Measurements from ENCODE around the gene NEDD8. TPM values are rescaled to one million over a fixed set of nuclear protein-coding genes. Genes with fewer than 3 reads are reported as not detected.
A peak's percentile ranks its signal among the peaks of the same experiment; 100 is the strongest.
"Not testable (repeated sequence)": the region's sequence is repeated elsewhere in the genome, so short reads cannot be mapped to it uniquely, and the experiment has no call there.

The NEDD8 gene
- total RNA-seq, 1 experiment from 2014 or later: 214 TPM

- no peak overlapping the region for H3K56ac ChIP-seq (ENCODE audit: insufficient read length, low read depth, low read length)
- H3K23ac ChIP-seq (ENCODE audit: insufficient read length, low read depth, low read length): no peak overlapping the region
- no peaks in the 10 kb centered on the region for H3K9me3 ChIP-seq (ENCODE audit: control insufficient read depth, low read depth, low read length)
- DNase-seq: no peak
- H3K27me3 ChIP-seq (ENCODE audit: insufficient read depth, low read length): no peaks in the 10 kb centered on the region
- no peaks in the 10 kb centered on the region for H3K4me1 ChIP-seq (ENCODE audit: insufficient read depth, low read length)
- no peaks in the 10 kb centered on the region for H4K20me1 ChIP-seq (ENCODE audit: control insufficient read depth, insufficient read depth, insufficient read length)
- no peak overlapping the region for H2BK12ac ChIP-seq (ENCODE audit: insufficient read length, low read depth, low read length)
- H3K23me2 ChIP-seq (ENCODE audit: insufficient read length, low read depth, low read length, poor library complexity, severe bottlenecking): no peaks in the 10 kb centered on the region
- H2BK120ac ChIP-seq (ENCODE audit: low read depth, low read length, poor library complexity, severe bottlenecking): no peak overlapping the region
- no peak overlapping the region for H4K8ac ChIP-seq (replicated peaks; ENCODE audit: insufficient read length, low read depth, low read length)
- H3K9me3 Mint-ChIP-seq: no peaks in the 10 kb centered on the region
- peaks cover 5% of the 10 kb centered on the region; the same call in 1 of the 2 replicates for H3K79me2 ChIP-seq (ENCODE audit: insufficient read depth, low read length)
- H3K4me1 Mint-ChIP-seq: no peaks in the 10 kb centered on the region
- H3T11ph ChIP-seq (ENCODE audit: low read length): no peak overlapping the region
- no peak overlapping the region for H3K18ac ChIP-seq (ENCODE audit: insufficient read length, low read depth, low read length)
- no peak overlapping the region for H2AFZ ChIP-seq (ENCODE audit: low read length)
- peaks cover 15% of the 10 kb centered on the region for H3K79me1 ChIP-seq (ENCODE audit: insufficient read depth, low read depth, low read length, poor library complexity, severe bottlenecking)
- H3K36me3 Mint-ChIP-seq (ENCODE audit: insufficient read depth in 1 of 3, low read depth in 3 of 3): peaks cover 7 to 24% (median 18%) of the 10 kb centered on the region in 3 experiments; a peak in 6 of 7 replicates
- H2BK15ac ChIP-seq (ENCODE audit: low read depth, low read length): no peak overlapping the region
- no peak overlapping the region for H3K14ac ChIP-seq (ENCODE audit: insufficient read depth, low read length)
- H3K9ac ChIP-seq (ENCODE audit: extremely low read depth, insufficient read length, low read length): no peak overlapping the region
- no CpG with 5 or more reads among the region's 7 CpGs for WGBS (ENCODE audit: extremely low coverage, insufficient read length, low lambda C conversion rate)
- H2BK5ac ChIP-seq (ENCODE audit: insufficient read length, low read length): no peak overlapping the region
- H3K27ac ChIP-seq (ENCODE audit: insufficient read length, low read depth, low read length): no peak overlapping the region
- TF ChIP-seq, protein P1, sequence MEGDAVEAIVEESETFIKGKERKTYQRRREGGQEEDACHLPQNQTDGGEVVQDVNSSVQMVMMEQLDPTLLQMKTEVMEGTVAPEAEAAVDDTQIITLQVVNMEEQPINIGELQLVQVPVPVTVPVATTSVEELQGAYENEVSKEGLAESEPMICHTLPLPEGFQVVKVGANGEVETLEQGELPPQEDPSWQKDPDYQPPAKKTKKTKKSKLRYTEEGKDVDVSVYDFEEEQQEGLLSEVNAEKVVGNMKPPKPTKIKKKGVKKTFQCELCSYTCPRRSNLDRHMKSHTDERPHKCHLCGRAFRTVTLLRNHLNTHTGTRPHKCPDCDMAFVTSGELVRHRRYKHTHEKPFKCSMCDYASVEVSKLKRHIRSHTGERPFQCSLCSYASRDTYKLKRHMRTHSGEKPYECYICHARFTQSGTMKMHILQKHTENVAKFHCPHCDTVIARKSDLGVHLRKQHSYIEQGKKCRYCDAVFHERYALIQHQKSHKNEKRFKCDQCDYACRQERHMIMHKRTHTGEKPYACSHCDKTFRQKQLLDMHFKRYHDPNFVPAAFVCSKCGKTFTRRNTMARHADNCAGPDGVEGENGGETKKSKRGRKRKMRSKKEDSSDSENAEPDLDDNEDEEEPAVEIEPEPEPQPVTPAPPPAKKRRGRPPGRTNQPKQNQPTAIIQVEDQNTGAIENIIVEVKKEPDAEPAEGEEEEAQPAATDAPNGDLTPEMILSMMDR (conservative IDR thresholded peaks at IDR 0.05): no peak
- peak overlapping the region in 1 of 3 experiments; percentile 65; a peak in 3 of 7 replicates for H3K27ac Mint-ChIP-seq
- no peak overlapping the region for H3K4ac ChIP-seq (ENCODE audit: low read depth, low read length)
- no peak overlapping the region for H2BK20ac ChIP-seq (ENCODE audit: low read depth, low read length, poor library complexity, severe bottlenecking)
- H2AK5ac ChIP-seq (ENCODE audit: insufficient read length, low read length): no peak overlapping the region
- no peak overlapping the region for H3K4me2 ChIP-seq (ENCODE audit: insufficient read depth, insufficient read length, low read length)
- H3K27me3 Mint-ChIP-seq (ENCODE audit: low read depth): no peaks in the 10 kb centered on the region
- H3K4me3 Mint-ChIP-seq: no peak overlapping the region
- no peak overlapping the region for H4K5ac ChIP-seq (ENCODE audit: insufficient read length, low read depth, low read length)
- no peak overlapping the region for H4K91ac ChIP-seq (ENCODE audit: insufficient read length, low read depth, low read length)
These were observed 7.5 kb downstream of the NEDD8 start for GRCh38 chr14:24224618-24225071.

- not testable (repeated sequence) for H2BK12ac ChIP-seq (ENCODE audit: insufficient read length, low read depth, low read length); H3T11ph ChIP-seq (ENCODE audit: low read length); H3K4me2 ChIP-seq (ENCODE audit: insufficient read depth, insufficient read length, low read length); H3K9me3 Mint-ChIP-seq; H3K79me2 ChIP-seq (ENCODE audit: insufficient read depth, low read length); H3K4me1 ChIP-seq (ENCODE audit: insufficient read depth, low read length); H3K4ac ChIP-seq (ENCODE audit: low read depth, low read length); H2BK20ac ChIP-seq (ENCODE audit: low read depth, low read length, poor library complexity, severe bottlenecking); H2AFZ ChIP-seq (ENCODE audit: low read length); H3K27ac ChIP-seq (ENCODE audit: insufficient read length, low read depth, low read length); H2AK5ac ChIP-seq (ENCODE audit: insufficient read length, low read length); H3K27me3 ChIP-seq (ENCODE audit: insufficient read depth, low read length); H3K23me2 ChIP-seq (ENCODE audit: insufficient read length, low read depth, low read length, poor library complexity, severe bottlenecking); H4K8ac ChIP-seq (replicated peaks; ENCODE audit: insufficient read length, low read depth, low read length); H3K14ac ChIP-seq (ENCODE audit: insufficient read depth, low read length); DNase-seq; H3K4me1 Mint-ChIP-seq; H3K4me3 Mint-ChIP-seq; H4K91ac ChIP-seq (ENCODE audit: insufficient read length, low read depth, low read length); H3K9ac ChIP-seq (ENCODE audit: extremely low read depth, insufficient read length, low read length); H3K9me3 ChIP-seq (ENCODE audit: control insufficient read depth, low read depth, low read length); H4K20me1 ChIP-seq (ENCODE audit: control insufficient read depth, insufficient read depth, insufficient read length); H4K5ac ChIP-seq (ENCODE audit: insufficient read length, low read depth, low read length); H3K27me3 Mint-ChIP-seq (ENCODE audit: low read depth); H2BK120ac ChIP-seq (ENCODE audit: low read depth, low read length, poor library complexity, severe bottlenecking); H3K56ac ChIP-seq (ENCODE audit: insufficient read length, low read depth, low read length); H3K18ac ChIP-seq (ENCODE audit: insufficient read length, low read depth, low read length); H3K27ac Mint-ChIP-seq; H3K23ac ChIP-seq (ENCODE audit: insufficient read length, low read depth, low read length); H2BK15ac ChIP-seq (ENCODE audit: low read depth, low read length); H2BK5ac ChIP-seq (ENCODE audit: insufficient read length, low read length)
- H3K36me3 Mint-ChIP-seq (ENCODE audit: insufficient read depth in 1 of 3, low read depth in 3 of 3): peaks cover 5 to 19% (median 13%) of the 10 kb centered on the region in 3 experiments; a peak in 5 of 7 replicates
- WGBS (ENCODE audit: extremely low coverage, insufficient read length, low lambda C conversion rate): no CpG with 5 or more reads among the region's 4 CpGs
- H3K79me1 ChIP-seq (ENCODE audit: insufficient read depth, low read depth, low read length, poor library complexity, severe bottlenecking): peaks cover 11% of the 10 kb centered on the region
These were observed 9.2 kb downstream of the NEDD8 start for GRCh38 chr14:24222987-24223386.
